Neural cell (in vitro differentiated cells): ENCODE results near the gene DHRS9. TPM values are rescaled to one million over a fixed set of nuclear protein-coding genes. Genes with fewer than 3 reads are reported as not detected.

Experiments
- H2AFZ ChIP-seq: fragments of 200-600, 300-800 bp; sonication (generic), shearing (Covaris generic); 2 replicates; pipeline ENCODE4 v1.6.0; 2014; ENCODE audit warnings: low read depth, mild to moderate bottlenecking, antibody characterized with exemption, low read length, moderate library complexity
- H3F3A ChIP-seq: fragments of 200-600 bp; shearing (Covaris generic); 2 replicates; pipeline ENCODE4 v1.6.1; 2016; ENCODE audit warnings: mild to moderate bottlenecking, moderate library complexity, mixed read lengths, antibody characterized with exemption, low read length; ENCODE audit not compliant: insufficient read depth, poor library complexity, severe bottlenecking
- H3K27ac ChIP-seq: fragments of 200-600, 300-800 bp; sonication (generic), shearing (Covaris generic); 2 replicates; pipeline ENCODE4 v1.5.1; 2014; ENCODE audit warnings: mild to moderate bottlenecking, low read length, moderate library complexity
- H3K27me3 ChIP-seq: fragments of 300-800, 200-600 bp; sonication (generic), shearing (Covaris generic); 2 replicates; pipeline ENCODE4 v1.6.0; 2014; ENCODE audit warnings: mild to moderate bottlenecking, low read depth, low read length, moderate library complexity; ENCODE audit not compliant: insufficient read depth
- H3K36me3 ChIP-seq: fragments of 300-800, 200-600 bp; sonication (generic), shearing (Covaris generic); 2 replicates; pipeline ENCODE4 v1.5.1; 2014; ENCODE audit warnings: mild to moderate bottlenecking, antibody characterized with exemption, low read length, moderate library complexity; ENCODE audit not compliant: insufficient read depth
- H3K4me2 ChIP-seq: fragments of 300-800, 200-600 bp; sonication (generic), shearing (Covaris generic); 2 replicates; pipeline ENCODE4 v1.6.0; 2014; ENCODE audit warnings: mild to moderate bottlenecking, low read length
- H3K4me3 ChIP-seq: fragments of 300-800, 200-600 bp; sonication (generic), shearing (Covaris generic); 2 replicates; pipeline ENCODE4 v1.5.1; 2014; ENCODE audit warnings: mild to moderate bottlenecking, low read length, moderate library complexity
- H3K79me2 ChIP-seq: fragments of 200-600 bp; shearing (Covaris generic); replicated peaks from 2 replicates; pipeline ENCODE4 v1.6.0; 2014; ENCODE audit warnings: mild to moderate bottlenecking, low read length, moderate library complexity; ENCODE audit not compliant: insufficient read depth
- H3K9ac ChIP-seq: fragments of 300-800, 200-600 bp; sonication (generic), shearing (Covaris generic); 2 replicates; pipeline ENCODE4 v1.6.1; 2016; ENCODE audit warnings: mild to moderate bottlenecking, low read length, mixed read lengths
- H3K9me2 ChIP-seq: fragments of 200-600 bp; shearing (Covaris generic); 2 replicates; pipeline ENCODE4 v1.6.1; 2016; ENCODE audit warnings: mild to moderate bottlenecking, low read length, mixed read lengths; ENCODE audit not compliant: insufficient read depth
- H3K9me3 ChIP-seq: fragments of 200-600, 300-800 bp; sonication (generic), shearing (Covaris generic); 2 replicates; pipeline ENCODE4 v1.6.1; 2016; ENCODE audit warnings: mild to moderate bottlenecking, mixed run types, low read length, moderate library complexity, mixed read lengths
- H4K20me1 ChIP-seq: fragments of 200-600 bp; shearing (Covaris generic); 2 replicates; pipeline ENCODE4 v1.6.1; 2016; ENCODE audit warnings: mild to moderate bottlenecking, mixed run types; ENCODE audit not compliant: insufficient read depth
- EP300 ChIP-seq: fragments of 450-650 bp; conservative IDR thresholded peaks from 2 replicates; pipeline ENCODE4 v1.6.1; 2014; ENCODE audit warnings: antibody characterized with exemption, mild to moderate bottlenecking, moderate library complexity; ENCODE audit not compliant: poor library complexity, severe bottlenecking
- EZH2 ChIP-seq: fragments of 200-600, 300-800 bp; shearing (Covaris generic), sonication (generic); IDR thresholded peaks from 2 replicates; pipeline ENCODE4 v1.6.1; 2014; ENCODE audit warnings: antibody characterized with exemption, low read length, borderline replicate concordance, mild to moderate bottlenecking; ENCODE audit not compliant: insufficient read depth, poor library complexity, severe bottlenecking
- MXI1 ChIP-seq: fragments of 450-650 bp; conservative IDR thresholded peaks from 2 replicates; pipeline ENCODE4 v1.6.1; 2014; ENCODE audit warnings: antibody characterized with exemption, mild to moderate bottlenecking; ENCODE audit not compliant: poor library complexity, severe bottlenecking
- POLR2AphosphoS5 ChIP-seq: IDR thresholded peaks from 2 replicates; pipeline ENCODE4 v1.6.1; 2012
- RAD21 ChIP-seq: fragments of 450-650 bp; conservative IDR thresholded peaks from 2 replicates; pipeline ENCODE4 v1.6.1; 2014; ENCODE audit warnings: antibody characterized with exemption, mild to moderate bottlenecking, moderate library complexity
- REST ChIP-seq: IDR thresholded peaks from 2 replicates; pipeline ENCODE4 v1.6.1; 2012; ENCODE audit warnings: borderline replicate concordance
- SMC3 ChIP-seq: fragments of 450-650 bp; conservative IDR thresholded peaks from 2 replicates; pipeline ENCODE4 v1.6.1; 2014; ENCODE audit warnings: antibody characterized with exemption, mild to moderate bottlenecking, moderate library complexity; ENCODE audit not compliant: poor library complexity
- TAF1 ChIP-seq: IDR thresholded peaks from 2 replicates; pipeline ENCODE4 v1.6.1; 2012; ENCODE audit warnings: low read depth
- polyA plus RNA-seq: library from polyadenylated mRNA; depleted of rRNA; stranded (reverse); fragments of >200 nt; gene quantifications from 2 replicates; pipeline ENCODE4 v1.2.3, GENCODE V29; 2014
- TF ChIP-seq, protein P1 (sequence below): fragments of 450-650 bp; IDR thresholded peaks from 2 replicates; pipeline ENCODE4 v1.5.1; 2014; ENCODE audit warnings: antibody characterized with exemption, mild to moderate bottlenecking, moderate library complexity; ENCODE audit not compliant: poor library complexity, severe bottlenecking

DHRS9 gene
- polyA plus RNA-seq, 1 donor from 2014 or later: not detected

- Histone ChIP-seq H3K4me2 (no peak overlapping the region), H2AFZ (no peak overlapping the region), H3F3A (no peaks in the 10 kb centered on the region), H3K36me3 (no peaks in the 10 kb centered on the region), H4K20me1 (no peaks in the 10 kb centered on the region), H3K27me3 (no peaks in the 10 kb centered on the region), H3K4me3 (no peak overlapping the region), H3K27ac (no peak overlapping the region), H3K79me2 (no peaks in the 10 kb centered on the region), H3K9ac (no peak overlapping the region), H3K9me3 (no peaks in the 10 kb centered on the region), H3K9me2 (no peaks in the 10 kb centered on the region)
- no peak for TF ChIP-seq POLR2AphosphoS5
- no peak for TF ChIP-seq TAF1
- no peak for TF ChIP-seq SMC3
- TF ChIP-seq, protein P1, sequence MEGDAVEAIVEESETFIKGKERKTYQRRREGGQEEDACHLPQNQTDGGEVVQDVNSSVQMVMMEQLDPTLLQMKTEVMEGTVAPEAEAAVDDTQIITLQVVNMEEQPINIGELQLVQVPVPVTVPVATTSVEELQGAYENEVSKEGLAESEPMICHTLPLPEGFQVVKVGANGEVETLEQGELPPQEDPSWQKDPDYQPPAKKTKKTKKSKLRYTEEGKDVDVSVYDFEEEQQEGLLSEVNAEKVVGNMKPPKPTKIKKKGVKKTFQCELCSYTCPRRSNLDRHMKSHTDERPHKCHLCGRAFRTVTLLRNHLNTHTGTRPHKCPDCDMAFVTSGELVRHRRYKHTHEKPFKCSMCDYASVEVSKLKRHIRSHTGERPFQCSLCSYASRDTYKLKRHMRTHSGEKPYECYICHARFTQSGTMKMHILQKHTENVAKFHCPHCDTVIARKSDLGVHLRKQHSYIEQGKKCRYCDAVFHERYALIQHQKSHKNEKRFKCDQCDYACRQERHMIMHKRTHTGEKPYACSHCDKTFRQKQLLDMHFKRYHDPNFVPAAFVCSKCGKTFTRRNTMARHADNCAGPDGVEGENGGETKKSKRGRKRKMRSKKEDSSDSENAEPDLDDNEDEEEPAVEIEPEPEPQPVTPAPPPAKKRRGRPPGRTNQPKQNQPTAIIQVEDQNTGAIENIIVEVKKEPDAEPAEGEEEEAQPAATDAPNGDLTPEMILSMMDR: no peak
- TF ChIP-seq REST: no peak
- no peak for TF ChIP-seq RAD21
- no peak for TF ChIP-seq MXI1
- TF ChIP-seq EZH2: no peak
- TF ChIP-seq EP300: no peak
Observed at GRCh38 chr2:169047256-169048250, 21.8 kb upstream of the DHRS9 start.

DNA sequence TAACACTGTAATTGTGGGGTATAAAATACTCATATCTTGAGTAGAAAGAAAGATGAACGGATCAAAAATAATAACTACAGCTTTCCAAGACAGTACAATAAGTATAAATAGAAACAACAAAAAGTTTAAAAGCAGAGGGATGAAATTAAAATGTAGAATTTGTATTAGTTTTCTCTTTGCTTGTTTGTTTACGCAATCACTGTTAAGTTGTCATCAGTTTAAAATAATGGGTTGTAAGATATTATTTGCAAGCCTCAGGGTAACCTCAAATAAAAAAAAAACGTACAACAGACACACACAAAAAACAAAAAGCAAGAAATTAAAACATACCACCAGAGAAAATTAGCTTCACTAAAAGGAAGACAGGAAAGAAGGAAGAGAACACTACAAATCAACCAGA is 20.2 kb upstream of the DHRS9 start:
- no peaks in the 10 kb centered on the region for H3F3A ChIP-seq
- H4K20me1 ChIP-seq: no peaks in the 10 kb centered on the region
- no peaks in the 10 kb centered on the region for H3K79me2 ChIP-seq
- no peaks in the 10 kb centered on the region for H3K27me3 ChIP-seq
- no peaks in the 10 kb centered on the region for H3K36me3 ChIP-seq
- H3K27ac ChIP-seq: no peak overlapping the region
- H3K4me2 ChIP-seq: no peak overlapping the region
- no peaks in the 10 kb centered on the region for H3K9me3 ChIP-seq
- no peak overlapping the region for H2AFZ ChIP-seq
- H3K4me3 ChIP-seq: no peak overlapping the region
- H3K9ac ChIP-seq: no peak overlapping the region
- H3K9me2 ChIP-seq: no peaks in the 10 kb centered on the region
- TF ChIP-seq REST: no peak
- no peak for TF ChIP-seq SMC3
- no peak for TF ChIP-seq MXI1
- TF ChIP-seq EZH2: no peak
- TF ChIP-seq EP300: no peak
- TF ChIP-seq POLR2AphosphoS5: no peak
